Measurements from ENCODE around the gene KRTAP20-4.

GRCh38 chr21:30605968-30606367 lies 14.5 kb upstream of the KRTAP20-4 start:
- TF ChIP-seq HCFC1 (IDR thresholded peaks at IDR 0.05; ENCODE audit: low read depth, low read length) = no peak
- no peak for TF ChIP-seq BMI1 (IDR thresholded peaks at IDR 0.05; ENCODE audit: low read length)
